Transverse colon (tissue), 3 donors: ENCODE measurements around the gene GFRA1.

Experiments used
- EP300 ChIP-seq: sonication (generic); formaldehyde crosslinking; IDR thresholded peaks from one replicate; pipeline ENCODE4 v1.6.1; 2017; ENCODE audit warnings: antibody characterized with exemption, low read depth
- TF ChIP-seq, protein P1 (sequence below), 5 experiments: fragments of 200-600 bp in 3 of 5; fragments of 450-650 bp in 2 of 5; sonication (generic) in 3 of 5; IDR thresholded peaks; 1 replicate in 2 of 5; 2 replicates in 3 of 5; pipeline ENCODE4 v1.5.1; 2016 to 2017; ENCODE audit warnings: antibody characterized with exemption in 5 of 5, inconsistent platforms in 3 of 5, mild to moderate bottlenecking in 2 of 5, moderate library complexity in 1 of 5

DNA sequence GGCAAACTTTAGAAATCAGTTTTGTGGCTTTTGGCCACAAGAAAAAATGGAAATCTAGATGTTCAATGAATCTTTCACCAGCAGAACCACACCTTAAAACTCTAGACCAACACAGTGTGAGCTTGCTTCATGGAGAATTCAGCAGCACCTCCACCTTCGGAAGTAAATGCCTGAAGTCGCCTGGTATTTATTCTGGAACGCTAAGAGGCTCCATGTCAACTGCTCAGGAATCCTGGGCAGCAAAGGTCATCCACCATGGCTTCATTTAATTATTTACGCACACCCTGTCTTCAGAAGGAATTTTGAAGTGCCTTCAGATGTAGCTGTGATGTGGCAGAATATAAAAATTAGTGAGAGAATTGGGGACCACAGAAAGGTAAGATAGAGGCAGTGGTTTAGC, 167.7 kb downstream of the GFRA1 start:
- TF ChIP-seq EP300: no peak
- TF ChIP-seq, protein P1, sequence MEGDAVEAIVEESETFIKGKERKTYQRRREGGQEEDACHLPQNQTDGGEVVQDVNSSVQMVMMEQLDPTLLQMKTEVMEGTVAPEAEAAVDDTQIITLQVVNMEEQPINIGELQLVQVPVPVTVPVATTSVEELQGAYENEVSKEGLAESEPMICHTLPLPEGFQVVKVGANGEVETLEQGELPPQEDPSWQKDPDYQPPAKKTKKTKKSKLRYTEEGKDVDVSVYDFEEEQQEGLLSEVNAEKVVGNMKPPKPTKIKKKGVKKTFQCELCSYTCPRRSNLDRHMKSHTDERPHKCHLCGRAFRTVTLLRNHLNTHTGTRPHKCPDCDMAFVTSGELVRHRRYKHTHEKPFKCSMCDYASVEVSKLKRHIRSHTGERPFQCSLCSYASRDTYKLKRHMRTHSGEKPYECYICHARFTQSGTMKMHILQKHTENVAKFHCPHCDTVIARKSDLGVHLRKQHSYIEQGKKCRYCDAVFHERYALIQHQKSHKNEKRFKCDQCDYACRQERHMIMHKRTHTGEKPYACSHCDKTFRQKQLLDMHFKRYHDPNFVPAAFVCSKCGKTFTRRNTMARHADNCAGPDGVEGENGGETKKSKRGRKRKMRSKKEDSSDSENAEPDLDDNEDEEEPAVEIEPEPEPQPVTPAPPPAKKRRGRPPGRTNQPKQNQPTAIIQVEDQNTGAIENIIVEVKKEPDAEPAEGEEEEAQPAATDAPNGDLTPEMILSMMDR (IDR thresholded peaks at IDR 0.05): no peak
